ENCODE measurements around the gene ATP5IF1.

DNA sequence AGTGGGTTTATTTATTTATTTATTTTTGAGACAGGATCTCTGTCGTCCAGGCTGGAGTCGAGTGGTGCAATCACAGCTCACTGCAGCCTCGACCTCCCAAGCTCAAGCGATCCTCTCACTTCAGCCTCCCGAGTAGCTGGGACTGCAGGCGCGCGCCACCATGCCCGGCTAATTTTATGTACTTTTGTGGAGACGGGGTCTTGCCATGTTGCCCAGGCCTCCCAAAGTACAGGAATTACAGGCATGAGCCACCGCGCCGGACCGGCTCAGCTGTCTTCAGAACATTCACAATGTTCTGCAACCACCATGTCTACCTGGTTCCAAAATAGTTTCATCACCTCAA, 2.7 kb upstream of the ATP5IF1 start:
- TF ChIP-seq EZH2phosphoT487 (IDR thresholded peaks at IDR 0.05; ENCODE audit: borderline replicate concordance, low read depth, low read length), result no peak
- TF ChIP-seq, protein P1, sequence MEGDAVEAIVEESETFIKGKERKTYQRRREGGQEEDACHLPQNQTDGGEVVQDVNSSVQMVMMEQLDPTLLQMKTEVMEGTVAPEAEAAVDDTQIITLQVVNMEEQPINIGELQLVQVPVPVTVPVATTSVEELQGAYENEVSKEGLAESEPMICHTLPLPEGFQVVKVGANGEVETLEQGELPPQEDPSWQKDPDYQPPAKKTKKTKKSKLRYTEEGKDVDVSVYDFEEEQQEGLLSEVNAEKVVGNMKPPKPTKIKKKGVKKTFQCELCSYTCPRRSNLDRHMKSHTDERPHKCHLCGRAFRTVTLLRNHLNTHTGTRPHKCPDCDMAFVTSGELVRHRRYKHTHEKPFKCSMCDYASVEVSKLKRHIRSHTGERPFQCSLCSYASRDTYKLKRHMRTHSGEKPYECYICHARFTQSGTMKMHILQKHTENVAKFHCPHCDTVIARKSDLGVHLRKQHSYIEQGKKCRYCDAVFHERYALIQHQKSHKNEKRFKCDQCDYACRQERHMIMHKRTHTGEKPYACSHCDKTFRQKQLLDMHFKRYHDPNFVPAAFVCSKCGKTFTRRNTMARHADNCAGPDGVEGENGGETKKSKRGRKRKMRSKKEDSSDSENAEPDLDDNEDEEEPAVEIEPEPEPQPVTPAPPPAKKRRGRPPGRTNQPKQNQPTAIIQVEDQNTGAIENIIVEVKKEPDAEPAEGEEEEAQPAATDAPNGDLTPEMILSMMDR (conservative IDR thresholded peaks at IDR 0.05; ENCODE audit: low read length), result no peak
